CD4-positive, alpha-beta T cell treated with Interleukin-1 beta for 1 hour (primary cell): ENCODE data around the gene NKX1-1.

ENCODE experiments used
- DNase-seq, 2 donors: peaks; one replicate each; pipeline ENCODE4 v3.0.0-alpha.2; 2020 to 2022

The NKX1-1 gene

DNA sequence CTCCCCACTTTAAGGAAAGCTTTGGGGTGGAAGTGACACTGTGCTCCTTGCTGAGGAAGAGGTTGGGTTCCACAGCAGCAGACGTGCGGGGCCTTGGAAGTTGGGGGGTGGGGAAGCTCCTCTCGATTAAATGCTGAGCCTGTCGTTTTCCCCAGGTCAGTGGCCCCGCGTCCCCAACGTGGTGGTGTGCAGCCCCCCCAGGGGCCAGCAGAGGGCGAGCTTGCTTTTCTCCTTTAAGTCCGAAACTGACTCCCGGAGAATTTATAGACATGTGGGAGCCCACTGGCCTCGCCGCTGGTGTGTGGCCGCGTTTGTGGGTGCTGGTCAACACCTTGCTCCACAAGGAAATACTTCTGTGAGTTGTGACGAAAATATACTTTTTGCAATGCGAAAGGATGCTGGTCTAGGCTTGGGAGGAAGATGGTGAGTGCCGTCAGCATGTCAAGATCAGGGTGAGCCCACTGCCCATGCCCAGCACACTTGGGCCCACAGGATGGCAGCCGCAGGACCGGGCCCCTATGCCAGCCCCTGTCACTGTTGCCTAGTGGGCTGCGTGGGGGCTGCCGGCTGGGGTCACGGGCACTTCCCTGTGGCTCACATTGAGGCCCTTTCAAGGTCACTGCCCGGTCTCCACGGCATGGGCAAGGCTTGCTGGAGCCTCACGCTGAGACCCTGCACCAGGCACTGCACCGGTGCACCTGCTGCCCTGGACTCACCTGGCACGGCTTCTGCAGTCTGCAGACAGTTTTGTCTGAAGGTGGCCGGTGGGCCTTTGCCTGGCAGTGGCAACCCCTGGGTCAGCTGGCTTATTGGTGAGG is 49.9 kb downstream of the NKX1-1 start:
- peak; percentile 20 to 48 for DNase-seq

DNA sequence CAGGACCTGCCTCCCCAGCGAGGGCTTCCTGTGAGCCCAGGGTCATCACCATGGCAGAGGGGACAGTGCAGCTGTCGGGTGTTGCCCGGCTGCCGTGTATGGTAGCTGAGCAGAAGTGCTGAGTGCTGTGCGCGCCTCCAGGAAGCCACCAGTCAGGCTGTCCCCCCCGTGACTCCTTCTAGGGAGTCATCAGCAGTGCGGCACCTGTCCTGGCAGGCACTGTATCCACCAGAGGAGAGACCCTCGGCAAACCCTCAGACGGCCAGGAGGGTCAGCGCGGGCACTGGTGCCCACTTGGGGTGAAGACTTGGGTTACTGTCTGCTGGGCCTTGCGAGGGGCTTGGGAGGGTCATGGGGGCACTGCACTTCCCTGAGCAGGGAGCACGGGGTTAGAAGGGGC is 50.9 kb downstream of the NKX1-1 start:
- no peak for DNase-seq

DNA sequence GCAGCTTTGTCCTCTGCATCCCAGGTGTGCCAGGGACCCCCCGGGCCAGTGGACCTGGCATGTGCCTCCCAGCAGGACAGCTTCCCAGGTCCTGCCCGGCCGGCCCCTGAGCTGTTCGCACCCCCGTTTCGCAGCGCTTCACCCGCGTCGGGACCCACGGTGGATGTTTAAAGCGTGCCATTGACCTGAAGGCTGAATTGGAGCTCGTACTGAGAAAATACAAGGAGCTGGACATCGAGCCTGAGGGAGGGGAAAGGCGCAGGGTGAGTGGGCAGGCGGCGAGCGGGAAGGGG is 51.3 kb downstream of the NKX1-1 start:
- DNase-seq, result no peak

DNA sequence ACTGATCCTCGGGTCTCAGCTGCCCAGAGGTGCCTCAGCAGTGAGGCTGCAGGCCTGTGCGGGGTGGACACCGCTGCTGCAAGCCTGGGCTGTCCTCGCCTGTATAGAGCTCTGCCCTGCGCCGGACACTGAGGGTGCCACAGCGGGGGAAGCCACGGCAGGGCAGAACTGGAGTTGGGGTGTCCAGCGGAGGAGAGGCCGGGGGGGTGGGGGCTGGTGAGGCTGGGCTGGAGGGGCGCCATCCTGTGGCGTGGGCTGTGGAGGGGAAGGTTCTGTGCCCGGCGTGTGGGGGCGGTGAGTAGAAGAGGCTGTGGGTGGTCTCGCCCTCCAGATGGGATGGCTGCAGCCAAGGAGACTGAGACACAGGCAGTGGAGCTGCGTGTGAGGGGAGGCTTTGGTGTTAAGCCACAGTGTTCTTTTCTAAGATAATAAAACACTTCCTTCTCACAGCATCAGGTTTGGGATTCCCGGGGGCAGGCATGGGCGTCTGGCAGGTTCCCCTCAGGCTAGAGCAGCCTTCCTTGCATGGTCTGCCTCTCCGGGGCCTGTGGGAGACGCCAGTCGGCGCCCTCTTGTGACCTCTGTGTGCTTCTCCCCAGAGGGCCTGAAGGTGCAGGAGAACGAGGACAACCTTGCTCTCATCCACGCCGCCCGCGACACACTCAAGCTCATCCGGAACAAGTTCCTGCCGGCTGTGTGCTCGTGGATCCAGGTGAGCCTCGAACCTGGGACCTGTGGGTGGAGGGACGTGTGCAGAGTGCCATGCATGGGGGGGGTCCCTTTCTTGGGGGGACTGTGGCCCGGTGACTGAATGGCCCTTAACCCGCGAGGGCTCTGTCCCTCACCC is 51.9 kb downstream of the NKX1-1 start:
- no peak for DNase-seq

DNA sequence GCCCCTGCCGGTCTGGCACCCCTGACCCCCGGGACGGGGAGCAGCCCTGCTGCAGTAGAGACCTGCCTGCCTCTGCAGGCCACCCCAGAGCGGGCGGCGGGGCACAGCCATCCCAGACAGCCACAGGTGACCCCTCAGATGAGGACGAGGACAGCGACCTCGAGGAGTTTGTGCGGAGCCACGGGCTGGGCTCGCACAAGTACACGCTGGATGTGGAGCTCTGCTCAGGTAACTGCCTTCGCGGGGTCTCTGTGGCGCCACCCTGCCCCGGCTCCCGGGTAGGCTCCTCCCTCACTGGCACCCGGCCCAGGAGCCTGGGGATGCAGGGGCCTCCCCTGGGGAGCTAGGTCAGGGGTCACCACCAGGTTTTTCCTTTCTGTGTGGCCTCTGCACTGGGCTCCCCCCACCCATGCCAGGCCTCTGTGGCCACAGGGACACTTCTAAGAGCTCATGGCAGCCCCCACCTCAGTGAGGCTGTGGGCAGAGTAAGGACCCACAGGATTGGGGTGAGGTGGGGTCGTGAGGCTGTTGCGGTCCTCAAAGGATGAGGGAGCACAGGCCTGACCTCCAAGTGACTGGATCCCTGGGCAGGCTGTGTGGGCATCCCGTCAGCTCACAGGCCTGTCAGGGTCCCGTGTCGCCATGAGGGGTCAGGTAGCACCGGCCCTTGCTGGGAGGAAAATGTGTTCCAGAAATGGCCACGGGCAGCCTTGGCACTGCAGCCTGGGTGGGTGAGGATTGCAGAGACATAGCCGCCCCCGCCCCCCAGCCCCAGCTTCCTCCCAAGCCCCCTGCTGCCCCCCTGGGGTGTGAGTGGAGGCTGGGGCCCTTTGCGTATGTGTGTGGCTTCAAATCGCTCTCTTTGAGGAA is 52.8 kb downstream of the NKX1-1 start:
- no peak for DNase-seq
